K562 (cell line): ENCODE measurements around the gene SEPTIN12. TPM values are rescaled to one million over a fixed set of nuclear protein-coding genes. Genes with fewer than 3 reads are reported as not detected.

Experiments
- RBBP5 ChIP-seq: fragments of 200-600 bp; sonication (generic); IDR thresholded peaks from 2 replicates; pipeline ENCODE4 v1.6.1; 2012; ENCODE audit warnings: borderline replicate concordance, mild to moderate bottlenecking, low read length, control low read depth, inconsistent platforms; ENCODE audit not compliant: insufficient read depth, poor library complexity, severe bottlenecking
- polyA plus RNA-seq, 8 experiments: library from polyadenylated mRNA; depleted of rRNA in 4 of 8; stranded (reverse) in 5 of 8; unstranded in 3 of 8; fragments of >200 nt; fragmentation: Nextera tagmentation in 2 of 8; fragmentation: Illumina TruSeq in 1 of 8; extraction: Ambion mirVana in 2 of 8; extraction: Trizol in 1 of 8; gene quantifications; 2 replicates each; pipeline versions ENCODE4 v1.2.1 to v1.2.3, GENCODE V29; 2011 to 2014; ENCODE audit warnings: inconsistent platforms in 1 of 8, missing spikeins in 1 of 8
- small RNA-seq: library from RNA; depleted of rRNA; stranded (forward); fragments of <200 nt; gene quantifications from one replicate; pipeline ENCODE3, GENCODE V24; 2014
- total RNA-seq, 7 experiments: library from RNA; depleted of rRNA in 6 of 7; stranded (reverse); fragments of >200 nt in 6 of 7; fragmentation: Illumina TruSeq in 2 of 7; extraction: Trizol in 2 of 7; gene quantifications; 2 replicates each; pipeline versions ENCODE4 v1.2.1 to v1.2.3, GENCODE V29; 2011 to 2021; ENCODE audit warnings: low replicate concordance in 1 of 7

The SEPTIN12 gene
- total and polyA plus RNA-seq, 9 of the 15 experiments (the other 6 are each of a cell fraction or from before 2014, with no cell fraction given) = not detected

GRCh38 chr16:4728676-4729075 lies 59.5 kb downstream of the SEPTIN12 start (continued):
- TF ChIP-seq RBBP5 = no peak

Small RNA genes within 50 kb of the gene (small RNA-seq; reads per million reads assigned to genes)
- not detected for gene RF00017

Other genes starting within 250 kb of the SEPTIN12 start
Only the 7 nearest of the 15 such genes appear.
- gene ANKS3, start 54.1 kb downstream of the SEPTIN12 start, total RNA-seq (2014; rRNA removed) = 21.5 and 21.9 TPM in 2 replicates
- gene ANKS3, start 54.1 kb downstream of the SEPTIN12 start, total RNA-seq (2014; rRNA removed; fragmentation: Illumina TruSeq; extraction: Trizol) = 8.0 and 12.0 TPM in 2 replicates
- gene ANKS3, start 54.1 kb downstream of the SEPTIN12 start, total RNA-seq (2015; rRNA removed; fragmentation: Illumina TruSeq; extraction: Trizol) = 14.8 and 15.6 TPM in 2 replicates
- gene ANKS3, start 54.1 kb downstream of the SEPTIN12 start, total RNA-seq (2021) = 22.1 and 25.7 TPM in 2 replicates
- gene ANKS3, start 54.1 kb downstream of the SEPTIN12 start, polyA plus RNA-seq (2011; rRNA removed) = 17.2 and 21.5 TPM in 2 replicates
- 9.3 and 11.4 TPM in 2 replicates for gene ANKS3, start 54.1 kb downstream of the SEPTIN12 start, polyA plus RNA-seq (2014; fragmentation: Illumina TruSeq; extraction: Trizol)
- under 1 TPM; 0.43 to 0.66 TPM for gene ANKS3, start 54.1 kb downstream of the SEPTIN12 start, polyA plus RNA-seq (2014; fragmentation: Nextera tagmentation; extraction: Ambion mirVana)
- 23.4 and 23.7 TPM in 2 replicates for gene ANKS3, start 54.1 kb downstream of the SEPTIN12 start, polyA plus RNA-seq (2014; rRNA removed)
- gene DNAAF8, start 53.8 kb downstream of the SEPTIN12 start, total RNA-seq (2014; rRNA removed) = not detected in 2 replicates
- not detected in 2 replicates for gene DNAAF8, start 53.8 kb downstream of the SEPTIN12 start, total RNA-seq (2014; rRNA removed; fragmentation: Illumina TruSeq; extraction: Trizol)
- gene DNAAF8, start 53.8 kb downstream of the SEPTIN12 start, total RNA-seq (2015; rRNA removed; fragmentation: Illumina TruSeq; extraction: Trizol) = not detected in 2 replicates
- not detected in 2 replicates for gene DNAAF8, start 53.8 kb downstream of the SEPTIN12 start, total RNA-seq (2021)
- gene DNAAF8, start 53.8 kb downstream of the SEPTIN12 start, polyA plus RNA-seq (2011; rRNA removed) = 0.04 and 0.11 TPM in 2 replicates
- 0.10 TPM in 1 of 2 replicates, not detected in the other for gene DNAAF8, start 53.8 kb downstream of the SEPTIN12 start, polyA plus RNA-seq (2014; fragmentation: Illumina TruSeq; extraction: Trizol)
- gene DNAAF8, start 53.8 kb downstream of the SEPTIN12 start, polyA plus RNA-seq (2014; fragmentation: Nextera tagmentation; extraction: Ambion mirVana) = not detected
- 0.12 TPM in 1 of 2 replicates, not detected in the other for gene DNAAF8, start 53.8 kb downstream of the SEPTIN12 start, polyA plus RNA-seq (2014; rRNA removed)
- 8.5 and 8.9 TPM in 2 replicates for gene ZNF500, start 21.2 kb downstream of the SEPTIN12 start, total RNA-seq (2014; rRNA removed)
- gene ZNF500, start 21.2 kb downstream of the SEPTIN12 start, total RNA-seq (2014; rRNA removed; fragmentation: Illumina TruSeq; extraction: Trizol) = 3.5 and 3.8 TPM in 2 replicates
- gene ZNF500, start 21.2 kb downstream of the SEPTIN12 start, total RNA-seq (2015; rRNA removed; fragmentation: Illumina TruSeq; extraction: Trizol) = 5.3 and 8.0 TPM in 2 replicates
- gene ZNF500, start 21.2 kb downstream of the SEPTIN12 start, total RNA-seq (2021) = 16.4 and 20.8 TPM in 2 replicates
- 4.5 and 7.4 TPM in 2 replicates for gene ZNF500, start 21.2 kb downstream of the SEPTIN12 start, polyA plus RNA-seq (2011; rRNA removed)
- gene ZNF500, start 21.2 kb downstream of the SEPTIN12 start, polyA plus RNA-seq (2014; fragmentation: Illumina TruSeq; extraction: Trizol) = 5.3 and 8.5 TPM in 2 replicates
- gene ZNF500, start 21.2 kb downstream of the SEPTIN12 start, polyA plus RNA-seq (2014; fragmentation: Nextera tagmentation; extraction: Ambion mirVana) = under 1 TPM; 0.80 to 0.84 TPM
- 7.0 and 12.1 TPM in 2 replicates for gene ZNF500, start 21.2 kb downstream of the SEPTIN12 start, polyA plus RNA-seq (2014; rRNA removed)
- gene SMIM22, start 7.0 kb upstream of the SEPTIN12 start, total RNA-seq (2014; rRNA removed) = not detected in 2 replicates
- not detected in 2 replicates for gene SMIM22, start 7.0 kb upstream of the SEPTIN12 start, total RNA-seq (2014; rRNA removed; fragmentation: Illumina TruSeq; extraction: Trizol)
- gene SMIM22, start 7.0 kb upstream of the SEPTIN12 start, total RNA-seq (2015; rRNA removed; fragmentation: Illumina TruSeq; extraction: Trizol) = not detected in 2 replicates
- not detected in 2 replicates for gene SMIM22, start 7.0 kb upstream of the SEPTIN12 start, total RNA-seq (2021)
- gene SMIM22, start 7.0 kb upstream of the SEPTIN12 start, polyA plus RNA-seq (2011; rRNA removed) = not detected in 2 replicates
- gene SMIM22, start 7.0 kb upstream of the SEPTIN12 start, polyA plus RNA-seq (2014; fragmentation: Illumina TruSeq; extraction: Trizol) = not detected in 2 replicates
- not detected for gene SMIM22, start 7.0 kb upstream of the SEPTIN12 start, polyA plus RNA-seq (2014; fragmentation: Nextera tagmentation; extraction: Ambion mirVana)
- not detected in 2 replicates for gene SMIM22, start 7.0 kb upstream of the SEPTIN12 start, polyA plus RNA-seq (2014; rRNA removed)
- 22.2 and 25.3 TPM in 2 replicates for gene ROGDI, start 14.3 kb upstream of the SEPTIN12 start, total RNA-seq (2014; rRNA removed)
- gene ROGDI, start 14.3 kb upstream of the SEPTIN12 start, total RNA-seq (2014; rRNA removed; fragmentation: Illumina TruSeq; extraction: Trizol) = 4.9 and 8.2 TPM in 2 replicates
- 16.8 and 18.3 TPM in 2 replicates for gene ROGDI, start 14.3 kb upstream of the SEPTIN12 start, total RNA-seq (2015; rRNA removed; fragmentation: Illumina TruSeq; extraction: Trizol)
- gene ROGDI, start 14.3 kb upstream of the SEPTIN12 start, total RNA-seq (2021) = 24.4 and 28.4 TPM in 2 replicates
- 13.1 and 19.3 TPM in 2 replicates for gene ROGDI, start 14.3 kb upstream of the SEPTIN12 start, polyA plus RNA-seq (2011; rRNA removed)
- 16.5 and 24.8 TPM in 2 replicates for gene ROGDI, start 14.3 kb upstream of the SEPTIN12 start, polyA plus RNA-seq (2014; fragmentation: Illumina TruSeq; extraction: Trizol)
- gene ROGDI, start 14.3 kb upstream of the SEPTIN12 start, polyA plus RNA-seq (2014; fragmentation: Nextera tagmentation; extraction: Ambion mirVana) = 1 to 10 TPM in 1 of 2 experiments, under 1 TPM in 1; 0.97 to 1.1 TPM
- gene ROGDI, start 14.3 kb upstream of the SEPTIN12 start, polyA plus RNA-seq (2014; rRNA removed) = 36.1 and 37.3 TPM in 2 replicates
- 36.5 and 41.6 TPM in 2 replicates for gene GLYR1, start 58.9 kb upstream of the SEPTIN12 start, total RNA-seq (2014; rRNA removed)
- gene GLYR1, start 58.9 kb upstream of the SEPTIN12 start, total RNA-seq (2014; rRNA removed; fragmentation: Illumina TruSeq; extraction: Trizol) = 59.6 and 76.9 TPM in 2 replicates
- gene GLYR1, start 58.9 kb upstream of the SEPTIN12 start, total RNA-seq (2015; rRNA removed; fragmentation: Illumina TruSeq; extraction: Trizol) = 70.9 and 72.4 TPM in 2 replicates
- 92.7 and 97.6 TPM in 2 replicates for gene GLYR1, start 58.9 kb upstream of the SEPTIN12 start, total RNA-seq (2021)
- gene GLYR1, start 58.9 kb upstream of the SEPTIN12 start, polyA plus RNA-seq (2011; rRNA removed) = 60.2 and 63.0 TPM in 2 replicates
- 96.4 and 99.2 TPM in 2 replicates for gene GLYR1, start 58.9 kb upstream of the SEPTIN12 start, polyA plus RNA-seq (2014; fragmentation: Illumina TruSeq; extraction: Trizol)
- 1 to 10 TPM; 6.7 to 8.3 TPM for gene GLYR1, start 58.9 kb upstream of the SEPTIN12 start, polyA plus RNA-seq (2014; fragmentation: Nextera tagmentation; extraction: Ambion mirVana)
- 83.1 and 89.8 TPM in 2 replicates for gene GLYR1, start 58.9 kb upstream of the SEPTIN12 start, polyA plus RNA-seq (2014; rRNA removed)
- 20.6 and 20.8 TPM in 2 replicates for gene UBN1, start 59.1 kb upstream of the SEPTIN12 start, total RNA-seq (2014; rRNA removed)
- 19.8 and 23.9 TPM in 2 replicates for gene UBN1, start 59.1 kb upstream of the SEPTIN12 start, total RNA-seq (2014; rRNA removed; fragmentation: Illumina TruSeq; extraction: Trizol)
- 24.4 and 25.0 TPM in 2 replicates for gene UBN1, start 59.1 kb upstream of the SEPTIN12 start, total RNA-seq (2015; rRNA removed; fragmentation: Illumina TruSeq; extraction: Trizol)
- 40.9 and 45.7 TPM in 2 replicates for gene UBN1, start 59.1 kb upstream of the SEPTIN12 start, total RNA-seq (2021)
- gene UBN1, start 59.1 kb upstream of the SEPTIN12 start, polyA plus RNA-seq (2011; rRNA removed) = 14.9 and 15.4 TPM in 2 replicates
- 31.2 and 34.2 TPM in 2 replicates for gene UBN1, start 59.1 kb upstream of the SEPTIN12 start, polyA plus RNA-seq (2014; fragmentation: Illumina TruSeq; extraction: Trizol)
- gene UBN1, start 59.1 kb upstream of the SEPTIN12 start, polyA plus RNA-seq (2014; fragmentation: Nextera tagmentation; extraction: Ambion mirVana) = 1 to 10 TPM; 1.5 to 2.4 TPM
- 21.1 and 25.5 TPM in 2 replicates for gene UBN1, start 59.1 kb upstream of the SEPTIN12 start, polyA plus RNA-seq (2014; rRNA removed)